Measurements from ENCODE around the gene CAMK1D. TPM values are rescaled to one million over a fixed set of nuclear protein-coding genes. Genes with fewer than 3 reads are reported as not detected.

Gene CAMK1D
- total RNA-seq, 1 experiment from 2014 or later: 6.3 TPM

DNA sequence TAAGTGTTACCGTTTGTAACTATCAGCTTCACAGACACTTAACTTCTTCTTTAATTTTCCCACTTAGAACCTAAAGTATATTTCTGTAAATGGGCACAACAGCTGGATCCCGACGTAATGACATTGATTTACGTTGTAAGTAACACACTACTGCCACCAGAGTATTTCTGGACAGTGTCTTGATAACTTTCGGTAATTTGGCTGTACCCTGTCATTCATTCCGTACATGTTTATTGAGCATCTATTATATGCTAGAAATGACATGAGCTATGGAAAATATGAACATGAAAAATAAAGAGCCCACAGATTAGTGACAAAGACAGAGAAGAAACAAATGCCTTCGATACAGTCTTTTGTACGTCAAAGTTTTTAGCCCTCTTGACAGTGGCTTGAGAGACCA lies 360.8 kb downstream of the CAMK1D start:
- H3K27ac Mint-ChIP-seq: no peak overlapping the region; a peak in 1 of 7 replicates
- Histone ChIP-seq H4K91ac (ENCODE audit: insufficient read length, low read depth, low read length) (no peak overlapping the region), H4K8ac (replicated peaks; ENCODE audit: insufficient read length, low read depth, low read length) (no peak overlapping the region)

More for the DNA sequence above, 360.8 kb downstream of the CAMK1D start:
- Histone ChIP-seq H3K79me1 (ENCODE audit: insufficient read depth, low read depth, low read length, poor library complexity, severe bottlenecking) (no peaks in the 10 kb centered on the region), H2AK5ac (ENCODE audit: insufficient read length, low read length) (no peak overlapping the region), H3K4ac (ENCODE audit: low read depth, low read length) (no peak overlapping the region), H2BK120ac (ENCODE audit: low read depth, low read length, poor library complexity, severe bottlenecking) (no peak overlapping the region), H3K9ac (ENCODE audit: extremely low read depth, insufficient read length, low read length) (no peak overlapping the region), H2BK15ac (ENCODE audit: low read depth, low read length) (no peak overlapping the region), H3K14ac (ENCODE audit: insufficient read depth, low read length) (no peak overlapping the region), H3K18ac (ENCODE audit: insufficient read length, low read depth, low read length) (no peak overlapping the region), H3K23ac (ENCODE audit: insufficient read length, low read depth, low read length) (no peak overlapping the region), H3K23me2 (ENCODE audit: insufficient read length, low read depth, low read length, poor library complexity, severe bottlenecking) (no peaks in the 10 kb centered on the region), H3K27me3 (ENCODE audit: insufficient read depth, low read length) (no peaks in the 10 kb centered on the region; the same call in 1 of the 2 replicates), H2BK20ac (ENCODE audit: low read depth, low read length, poor library complexity, severe bottlenecking) (no peak overlapping the region), H3K27ac (ENCODE audit: insufficient read length, low read depth, low read length) (no peak overlapping the region), H2BK12ac (ENCODE audit: insufficient read length, low read depth, low read length) (no peak overlapping the region), H4K20me1 (ENCODE audit: control insufficient read depth, insufficient read depth, insufficient read length) (no peaks in the 10 kb centered on the region), H4K5ac (ENCODE audit: insufficient read length, low read depth, low read length) (no peak overlapping the region), H3T11ph (ENCODE audit: low read length) (no peak overlapping the region), H3K79me2 (ENCODE audit: insufficient read depth, low read length) (no peaks in the 10 kb centered on the region), H3K4me1 (ENCODE audit: insufficient read depth, low read length) (no peaks in the 10 kb centered on the region), H3K9me3 (ENCODE audit: control insufficient read depth, low read depth, low read length) (no peaks in the 10 kb centered on the region), H2BK5ac (ENCODE audit: insufficient read length, low read length) (no peak overlapping the region), H2AFZ (ENCODE audit: low read length) (no peak overlapping the region), H3K4me2 (ENCODE audit: insufficient read depth, insufficient read length, low read length) (no peak overlapping the region), H3K56ac (ENCODE audit: insufficient read length, low read depth, low read length) (no peak overlapping the region)
- TF ChIP-seq, protein P1, sequence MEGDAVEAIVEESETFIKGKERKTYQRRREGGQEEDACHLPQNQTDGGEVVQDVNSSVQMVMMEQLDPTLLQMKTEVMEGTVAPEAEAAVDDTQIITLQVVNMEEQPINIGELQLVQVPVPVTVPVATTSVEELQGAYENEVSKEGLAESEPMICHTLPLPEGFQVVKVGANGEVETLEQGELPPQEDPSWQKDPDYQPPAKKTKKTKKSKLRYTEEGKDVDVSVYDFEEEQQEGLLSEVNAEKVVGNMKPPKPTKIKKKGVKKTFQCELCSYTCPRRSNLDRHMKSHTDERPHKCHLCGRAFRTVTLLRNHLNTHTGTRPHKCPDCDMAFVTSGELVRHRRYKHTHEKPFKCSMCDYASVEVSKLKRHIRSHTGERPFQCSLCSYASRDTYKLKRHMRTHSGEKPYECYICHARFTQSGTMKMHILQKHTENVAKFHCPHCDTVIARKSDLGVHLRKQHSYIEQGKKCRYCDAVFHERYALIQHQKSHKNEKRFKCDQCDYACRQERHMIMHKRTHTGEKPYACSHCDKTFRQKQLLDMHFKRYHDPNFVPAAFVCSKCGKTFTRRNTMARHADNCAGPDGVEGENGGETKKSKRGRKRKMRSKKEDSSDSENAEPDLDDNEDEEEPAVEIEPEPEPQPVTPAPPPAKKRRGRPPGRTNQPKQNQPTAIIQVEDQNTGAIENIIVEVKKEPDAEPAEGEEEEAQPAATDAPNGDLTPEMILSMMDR (conservative IDR thresholded peaks at IDR 0.05): no peak
- no peaks in the 10 kb centered on the region for H3K9me3 Mint-ChIP-seq
- H3K27me3 Mint-ChIP-seq (ENCODE audit: low read depth): peaks cover 3% of the 10 kb centered on the region; the same call in 1 of the 2 replicates
- H3K4me3 Mint-ChIP-seq: no peak overlapping the region
- no peaks in the 10 kb centered on the region for H3K36me3 Mint-ChIP-seq (ENCODE audit: insufficient read depth in 1 of 3, low read depth in 3 of 3)
- H3K4me1 Mint-ChIP-seq: peaks cover 33 to 47% of the 10 kb centered on the region in 2 experiments
- WGBS (ENCODE audit: extremely low coverage, insufficient read length, low lambda C conversion rate): no CpG with 5 or more reads among the region's 8 CpGs
- no peak for DNase-seq

Data from H9 (cell line).